HG03108 (cell line): ENCODE data around the gene COPZ1.
A peak's percentile ranks its signal among the peaks of the same experiment; 100 is the strongest.
"Not testable (repeated sequence)": the region's sequence is repeated elsewhere in the genome, so short reads cannot be mapped to it uniquely, and the experiment has no call there.

Experiments used
- ATAC-seq: cut with Tn5 transposase; IDR thresholded peaks from one replicate; pipeline ENCODE4 v1.9.1; 2021; ENCODE audit warnings: moderate library complexity; ENCODE audit not compliant: unreplicated experiment

COPZ1 gene

GRCh38 chr12:54324617-54325441 lies at the start of gene COPZ1:
Gene COPZ1, plus strand, starts transcription at chr12:54325131. Its CDS starts 33 bp downstream, at chr12:54325164.
- peak; percentile 99 for ATAC-seq

GRCh38 chr12:54276368-54276767 lies 48.6 kb upstream of the COPZ1 start:
- no peak for ATAC-seq

- no peak for ATAC-seq
Measured at GRCh38 chr12:54277823-54278276, 47.1 kb upstream of the COPZ1 start.

- no peak for ATAC-seq
Measured at GRCh38 chr12:54279227-54279631, 45.7 kb upstream of the COPZ1 start.

GRCh38 chr12:54279632-54280467 lies 45.1 kb upstream of the COPZ1 start, which contains the start of gene CBX5:
Gene CBX5, minus strand, starts transcription at chr12:54280122. Its CDS starts 22,472 bp downstream, at chr12:54257650.
- peak; percentile 74 for ATAC-seq

- peak; percentile 91 for ATAC-seq
Measured at GRCh38 chr12:54280468-54281260, 44.3 kb upstream of the COPZ1 start, which contains the start of gene HNRNPA1. Gene HNRNPA1, plus strand, starts transcription at chr12:54280726. Its CDS starts 82 bp downstream, at chr12:54280808.

- not testable (repeated sequence) for ATAC-seq
Measured at GRCh38 chr12:54281261-54281638, 43.7 kb upstream of the COPZ1 start.

GRCh38 chr12:54281694-54282093 lies 43.2 kb upstream of the COPZ1 start:
- ATAC-seq, result not testable (repeated sequence)

GRCh38 chr12:54282949-54283593 lies 41.9 kb upstream of the COPZ1 start:
- ATAC-seq, result no peak

GRCh38 chr12:54284070-54284780 lies 40.7 kb upstream of the COPZ1 start:
- ATAC-seq, result not testable (repeated sequence)

- ATAC-seq, result no peak
Measured at GRCh38 chr12:54285150-54286041, 39.5 kb upstream of the COPZ1 start.

GRCh38 chr12:54286042-54287030 lies 38.6 kb upstream of the COPZ1 start:
- no peak for ATAC-seq

- ATAC-seq, result no peak
Measured at GRCh38 chr12:54287261-54288157, 37.4 kb upstream of the COPZ1 start.

GRCh38 chr12:54292083-54292930 lies 32.6 kb upstream of the COPZ1 start:
- ATAC-seq, result no peak

- ATAC-seq, result no peak
Measured at GRCh38 chr12:54292931-54293241, 32.0 kb upstream of the COPZ1 start.
